KOPT-K1 (cell line): ENCODE data around the gene TXNL1.
A peak's percentile ranks its signal among the peaks of the same experiment; 100 is the strongest.
"Not testable (repeated sequence)": the region's sequence is repeated elsewhere in the genome, so short reads cannot be mapped to it uniquely, and the experiment has no call there.

Experiments
- H3K27ac ChIP-seq: fragments of 200-600 bp; sonication (generic); 2 replicates; pipeline ENCODE4 v1.5.1; 2016; ENCODE audit warnings: antibody characterized with exemption, mild to moderate bottlenecking, low read depth, low read length; ENCODE audit not compliant: poor library complexity, severe bottlenecking
- H3K36me3 ChIP-seq: fragments of 200-600 bp; sonication (generic); 2 replicates; pipeline ENCODE4 v1.5.1; 2017; ENCODE audit warnings: antibody characterized with exemption, mild to moderate bottlenecking, low read length, moderate library complexity; ENCODE audit not compliant: insufficient read depth
- H3K9me3 ChIP-seq: fragments of 200-600 bp; sonication (generic); 2 replicates; pipeline ENCODE4 v1.5.1; 2017; ENCODE audit warnings: antibody characterized with exemption, low read length, mild to moderate bottlenecking; ENCODE audit not compliant: insufficient read depth, poor library complexity, severe bottlenecking

TXNL1 gene

DNA sequence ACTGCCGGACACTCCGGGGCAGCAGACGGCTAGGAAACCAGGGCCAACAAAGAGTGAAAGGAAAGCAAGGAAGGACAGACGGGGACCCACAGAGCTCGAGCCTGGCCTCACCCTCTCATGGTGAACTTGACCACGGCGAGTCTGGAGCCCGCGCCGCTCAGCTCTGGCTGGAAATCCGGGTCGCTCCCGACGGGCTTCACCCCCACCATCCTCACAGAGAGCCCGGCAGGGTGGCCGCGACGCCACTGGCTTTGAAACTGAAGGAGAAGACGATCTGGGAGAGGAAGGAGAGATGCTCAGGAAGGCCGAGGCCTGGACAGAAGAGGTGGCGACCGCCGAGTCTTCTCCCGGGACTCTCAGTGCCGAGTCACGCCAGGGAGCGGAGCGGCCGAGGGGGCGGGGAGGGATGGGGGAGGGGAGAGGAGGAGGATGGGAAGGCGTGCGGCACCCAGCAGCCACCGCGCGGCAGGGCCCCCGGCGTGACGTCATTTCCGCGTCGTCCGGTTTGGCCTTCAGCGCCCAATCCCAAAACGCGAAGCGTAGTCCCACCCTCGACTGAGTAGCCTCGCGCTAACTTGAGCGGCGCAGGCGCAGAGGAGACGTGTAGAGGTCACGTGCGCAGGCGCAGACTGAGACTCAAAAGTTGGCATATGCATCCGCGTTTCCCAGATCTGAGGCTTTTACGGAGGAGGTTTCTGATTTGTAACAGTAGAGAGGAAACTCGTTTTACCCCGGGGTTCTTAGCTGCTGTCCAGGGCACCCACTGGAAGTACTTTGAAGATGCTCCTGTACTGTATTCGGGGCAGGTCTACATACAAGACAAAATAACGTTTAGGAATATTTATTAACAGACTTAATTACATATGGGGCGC, at the start of gene TXNL1:
Gene TXNL1, minus strand, starts transcription at position 361 of the 872 bp plus-strand sequence. Its CDS starts 152 bp downstream, at position 209.
- H3K9me3 ChIP-seq: no peaks in the 10 kb centered on the region
- H3K27ac ChIP-seq: peak within 1 kb of the TSS; percentile 77

DNA sequence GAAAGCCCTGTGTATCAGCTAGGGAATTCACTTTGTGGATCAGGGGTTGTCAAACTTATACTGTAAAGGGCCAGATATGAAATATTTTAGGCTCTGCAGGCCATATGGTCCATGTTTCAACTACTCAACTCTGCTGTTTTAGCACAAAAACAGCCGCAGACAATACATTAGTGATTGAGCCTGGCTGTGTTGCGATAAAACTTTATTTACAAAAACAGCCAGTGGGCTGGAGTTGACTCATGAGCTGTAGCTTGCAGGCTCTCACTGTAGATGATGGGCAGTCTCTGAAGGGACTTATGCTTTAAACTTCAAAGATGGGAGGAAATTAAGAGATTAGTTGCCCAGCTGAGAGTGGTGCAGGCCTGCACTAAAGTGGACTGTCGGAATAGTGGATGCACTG, 45.9 kb upstream of the TXNL1 start:
- Histone ChIP-seq H3K36me3 (peaks cover 48% of the 10 kb centered on the region), H3K9me3 (no peaks in the 10 kb centered on the region), H3K27ac (no peak overlapping the region)

More for the DNA sequence above, at the start of gene TXNL1:
- H3K36me3 ChIP-seq: peaks cover 20% of the 10 kb centered on the region

DNA sequence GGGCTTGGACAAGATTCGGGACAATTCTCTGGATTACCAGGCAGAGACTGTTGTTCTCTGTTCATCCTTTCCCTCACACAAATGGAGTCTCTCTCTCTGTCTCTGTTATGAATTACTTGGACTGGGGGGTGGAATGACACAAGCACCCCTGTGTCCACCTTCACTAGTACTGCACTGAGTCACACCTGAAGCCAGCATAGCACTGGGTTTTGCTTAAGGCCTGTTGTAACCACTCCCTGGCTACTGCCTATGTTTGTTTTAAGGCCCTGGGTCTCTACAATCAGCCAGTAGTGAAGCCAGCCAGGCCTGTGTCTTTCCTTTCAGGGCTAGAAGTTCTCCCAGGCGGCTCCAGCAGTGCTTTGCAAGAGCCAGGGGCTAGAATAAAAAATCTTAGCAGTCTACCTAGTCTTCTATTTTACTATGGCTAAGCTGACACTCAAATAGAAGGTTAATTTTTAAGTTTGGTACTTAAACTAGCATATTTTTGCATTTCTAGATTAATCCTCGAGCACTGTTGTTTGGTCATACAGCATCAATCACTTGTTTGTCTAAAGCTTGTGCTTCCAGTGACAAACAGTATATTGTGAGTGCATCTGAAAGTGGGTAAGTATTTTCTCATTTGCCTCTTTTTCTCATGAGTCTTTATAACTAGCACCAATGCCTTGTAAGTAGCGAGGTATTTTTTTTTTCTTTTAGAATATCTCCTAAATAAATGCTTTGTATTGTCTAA, 40.6 kb upstream of the TXNL1 start:
- H3K9me3 ChIP-seq: no peaks in the 10 kb centered on the region
- H3K27ac ChIP-seq: no peak overlapping the region
- peaks cover 17% of the 10 kb centered on the region for H3K36me3 ChIP-seq

DNA sequence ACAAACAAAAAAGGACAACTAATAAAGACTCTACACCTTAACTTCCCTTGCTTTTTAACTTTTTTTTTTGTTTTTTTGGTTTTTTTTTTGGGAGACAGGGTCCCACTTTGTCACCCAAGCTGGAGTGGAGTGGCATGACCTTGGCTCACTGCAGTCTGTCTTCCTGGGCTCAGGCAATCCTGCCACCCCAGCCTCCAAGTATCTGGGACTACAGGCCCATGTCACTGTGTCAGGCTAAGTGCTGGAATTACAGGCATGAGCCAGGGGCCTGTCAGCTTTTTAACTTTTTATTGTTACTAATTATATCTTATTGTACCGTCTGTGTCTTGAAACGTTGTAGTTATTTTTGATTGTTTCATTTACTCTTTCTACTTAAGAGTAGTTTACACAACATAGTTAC, 38.2 kb upstream of the TXNL1 start:
- H3K9me3 ChIP-seq: no peaks in the 10 kb centered on the region
- H3K36me3 ChIP-seq: peaks cover 11% of the 10 kb centered on the region; the same call in 1 of the 2 replicates
- no peak overlapping the region for H3K27ac ChIP-seq

DNA sequence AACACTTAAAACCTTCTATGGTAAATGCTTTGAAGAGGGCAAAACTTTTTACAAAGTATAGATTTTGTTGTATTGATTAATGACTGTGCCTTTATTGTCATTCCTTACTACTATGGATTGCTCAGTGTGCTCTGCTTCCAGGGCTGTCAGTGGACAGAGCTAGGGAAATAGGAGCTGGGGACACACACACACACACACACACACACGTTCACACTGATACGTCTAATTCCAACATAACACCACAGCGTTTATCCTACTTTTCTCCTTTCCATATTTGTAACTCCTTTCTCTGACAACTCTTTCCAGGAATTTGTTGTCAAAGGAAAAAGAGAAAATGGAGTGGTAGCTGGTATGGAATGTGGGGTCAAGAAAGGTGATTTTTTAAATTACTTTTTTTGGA, 34.6 kb upstream of the TXNL1 start:
- H3K9me3 ChIP-seq: no peaks in the 10 kb centered on the region
- no peak overlapping the region for H3K27ac ChIP-seq
- H3K36me3 ChIP-seq: peaks cover 11% of the 10 kb centered on the region; the same call in 1 of the 2 replicates

DNA sequence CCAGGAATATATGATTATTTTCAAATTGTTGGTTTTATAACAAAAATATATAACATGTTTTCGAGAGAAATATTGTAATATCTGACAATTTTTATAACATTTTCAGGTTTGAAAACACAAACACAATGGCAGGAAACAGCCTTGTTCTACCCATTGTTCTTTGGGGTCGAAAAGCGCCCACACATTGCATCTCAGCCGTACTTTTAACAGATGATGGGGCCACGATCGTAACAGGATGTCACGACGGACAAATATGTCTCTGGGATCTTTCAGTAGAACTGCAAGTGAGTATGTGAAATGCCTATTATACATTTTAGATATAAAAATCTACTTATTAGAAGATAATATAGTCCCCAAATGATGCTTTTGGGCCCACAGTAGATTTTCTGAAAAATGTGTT, 34.0 kb upstream of the TXNL1 start:
- Histone ChIP-seq H3K9me3 (no peaks in the 10 kb centered on the region), H3K36me3 (peaks cover 11% of the 10 kb centered on the region; the same call in 1 of the 2 replicates), H3K27ac (no peak overlapping the region)

DNA sequence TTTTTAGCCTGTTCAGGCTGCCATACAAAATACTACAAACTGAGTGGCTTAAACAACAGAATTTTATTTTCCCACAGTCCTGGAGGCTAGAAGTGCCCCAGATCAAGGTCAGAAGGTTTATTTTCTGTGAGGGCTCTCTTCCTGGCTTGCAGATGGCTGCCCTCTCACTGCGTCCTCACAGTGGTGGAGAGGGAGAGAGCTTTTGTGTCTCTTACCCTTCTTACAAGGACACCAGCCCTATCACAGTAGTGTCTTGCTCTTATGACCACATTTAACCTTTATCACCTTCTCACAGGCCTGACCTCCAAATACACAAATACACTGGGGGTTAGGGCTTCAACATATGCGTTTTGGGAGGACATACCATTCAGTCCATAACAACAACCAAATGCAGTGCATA, 24.5 kb upstream of the TXNL1 start:
- H3K9me3 ChIP-seq: no peaks in the 10 kb centered on the region
- H3K36me3 ChIP-seq: peaks cover 4% of the 10 kb centered on the region; the same call in 1 of the 2 replicates
- no peak overlapping the region for H3K27ac ChIP-seq

DNA sequence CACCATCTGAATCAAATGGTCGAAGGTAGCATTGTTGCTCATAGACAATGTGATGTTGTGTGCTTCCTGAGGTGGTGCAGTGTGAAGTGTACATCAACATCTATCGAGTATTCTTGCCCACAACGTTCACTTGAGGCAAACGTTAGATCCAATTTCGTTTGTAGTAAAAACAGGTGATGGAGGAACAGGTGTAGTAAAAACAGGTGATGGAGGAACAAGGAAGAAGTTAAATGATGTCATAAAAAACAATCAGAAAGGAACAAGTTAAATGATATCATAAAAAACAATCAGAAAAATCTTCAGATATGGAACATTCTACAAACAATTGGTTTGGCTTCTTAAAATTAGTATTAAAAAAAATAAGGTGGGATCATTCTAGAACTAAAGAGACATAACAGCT, 24.1 kb upstream of the TXNL1 start:
- Histone ChIP-seq H3K36me3 (peaks cover 4% of the 10 kb centered on the region; the same call in 1 of the 2 replicates), H3K27ac (no peak overlapping the region), H3K9me3 (no peaks in the 10 kb centered on the region)

DNA sequence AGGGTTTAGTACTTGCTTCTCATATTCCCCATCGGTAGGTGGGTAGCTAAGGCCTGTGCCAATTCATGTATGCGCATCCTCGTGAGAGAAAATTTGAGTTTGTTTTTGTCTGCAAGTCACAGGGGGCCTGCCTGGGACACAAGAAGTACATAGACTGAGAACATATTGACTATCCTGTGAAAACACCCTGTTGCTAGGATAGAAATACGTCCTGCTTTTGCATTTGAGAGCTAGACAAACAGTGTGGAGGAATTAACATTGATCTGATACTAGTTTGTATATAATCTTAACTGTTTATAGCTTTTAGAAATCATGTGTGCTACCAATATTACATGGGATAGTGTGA, 23.6 kb upstream of the TXNL1 start:
- no peaks in the 10 kb centered on the region for H3K9me3 ChIP-seq
- no peak overlapping the region for H3K27ac ChIP-seq
- H3K36me3 ChIP-seq: peaks cover 4% of the 10 kb centered on the region; the same call in 1 of the 2 replicates

DNA sequence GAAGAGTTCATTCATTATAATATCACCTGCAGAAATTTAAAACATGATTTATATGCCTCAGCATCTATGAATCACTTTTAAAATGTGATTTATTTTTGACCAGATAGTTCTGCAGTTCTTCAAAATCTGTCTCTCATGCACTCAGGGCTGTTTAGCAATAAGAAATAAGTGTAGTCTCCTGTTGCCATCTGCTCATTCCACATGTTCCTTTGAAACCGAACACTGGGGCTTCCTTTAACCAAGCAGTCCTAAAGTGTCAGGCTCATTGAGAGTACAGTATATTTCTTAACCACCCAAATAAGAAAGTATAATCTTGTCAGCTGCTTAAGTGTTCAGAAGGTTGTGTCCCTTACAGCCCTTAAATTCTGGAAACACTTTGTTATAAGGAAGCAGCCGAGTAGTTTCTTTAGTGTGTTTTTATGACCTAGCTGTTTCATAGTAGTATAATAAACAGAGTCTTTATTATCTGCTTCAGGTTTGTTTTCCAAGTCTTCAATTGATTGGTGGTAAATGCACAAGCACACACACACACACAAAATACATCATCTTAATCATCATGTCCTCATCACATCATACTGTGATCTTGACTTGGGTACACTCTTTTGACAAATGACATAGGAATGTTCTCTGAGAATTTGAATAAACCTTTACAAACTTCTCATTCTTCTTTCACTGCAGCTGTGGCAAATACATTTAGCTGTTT, 23.1 kb upstream of the TXNL1 start:
- no peaks in the 10 kb centered on the region for H3K9me3 ChIP-seq

DNA sequence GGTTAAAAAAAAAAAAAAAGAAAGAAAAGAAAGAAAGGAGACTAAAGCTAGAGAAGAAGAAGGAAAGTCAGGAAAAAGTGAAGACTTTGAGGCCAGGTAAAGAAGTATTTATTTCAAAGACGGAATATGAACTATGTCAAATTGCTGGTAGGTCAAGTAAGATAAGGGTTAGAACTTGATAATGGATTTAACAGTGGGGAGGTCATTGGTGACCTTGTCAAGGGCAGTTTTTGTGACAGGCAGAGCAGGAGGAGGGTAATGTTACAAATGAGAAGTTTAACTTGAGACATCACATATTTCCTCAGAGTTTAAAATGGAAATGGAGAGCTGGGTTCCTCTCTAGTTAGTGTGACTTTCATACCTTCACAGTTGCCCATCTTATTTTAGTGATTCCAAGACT, 22.3 kb upstream of the TXNL1 start:
- no peaks in the 10 kb centered on the region for H3K9me3 ChIP-seq
- no peak overlapping the region for H3K27ac ChIP-seq
- H3K36me3 ChIP-seq: peaks cover 4% of the 10 kb centered on the region; the same call in 1 of the 2 replicates

More for the DNA sequence above, 23.1 kb upstream of the TXNL1 start:
- Histone ChIP-seq H3K36me3 (peaks cover 4% of the 10 kb centered on the region; the same call in 1 of the 2 replicates), H3K27ac (no peak overlapping the region)

DNA sequence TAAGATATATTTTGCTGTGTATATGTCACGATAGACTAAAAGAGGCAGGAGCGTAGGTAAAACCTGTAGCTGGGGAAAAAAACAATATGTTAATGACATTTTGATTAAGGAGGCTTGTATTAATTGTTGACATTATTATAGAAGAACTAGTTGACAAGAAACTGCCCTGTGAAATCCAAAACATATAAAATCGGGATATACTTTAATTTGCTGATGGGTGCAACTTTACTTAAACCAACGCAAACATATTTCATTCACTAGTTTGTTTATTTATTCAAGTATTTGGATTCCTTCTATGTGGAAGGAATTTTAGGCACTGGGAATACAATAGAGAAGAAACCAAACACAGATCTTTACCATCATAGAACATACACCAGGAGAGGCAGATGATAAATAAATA, 20.7 kb upstream of the TXNL1 start:
- H3K27ac ChIP-seq: no peak overlapping the region
- peaks cover 4% of the 10 kb centered on the region; the same call in 1 of the 2 replicates for H3K36me3 ChIP-seq

DNA sequence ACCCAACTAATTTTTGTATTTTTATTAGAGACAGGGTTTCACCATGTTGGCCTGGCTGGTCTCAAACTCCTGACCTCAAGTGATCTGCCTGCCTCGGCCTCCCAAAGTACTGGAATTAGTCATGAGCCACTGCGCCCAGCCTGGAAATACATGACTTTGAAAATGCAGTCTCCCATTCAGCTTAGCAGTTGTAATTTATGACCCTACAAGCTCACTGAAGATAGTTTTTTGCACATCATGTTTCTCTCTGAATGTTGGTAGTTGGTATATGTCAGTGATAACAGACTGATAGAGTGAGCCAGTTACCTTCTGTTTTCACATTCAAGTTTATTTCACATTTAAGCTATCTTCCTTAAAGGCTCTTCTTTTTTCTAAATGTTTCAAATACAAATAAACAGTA, 19.9 kb upstream of the TXNL1 start:
- peaks cover 8% of the 10 kb centered on the region; the same call in 1 of the 2 replicates for H3K36me3 ChIP-seq
- H3K9me3 ChIP-seq: peaks cover 8% of the 10 kb centered on the region
- no peak overlapping the region for H3K27ac ChIP-seq

More for the DNA sequence above, 20.7 kb upstream of the TXNL1 start:
- peaks cover 8% of the 10 kb centered on the region for H3K9me3 ChIP-seq

DNA sequence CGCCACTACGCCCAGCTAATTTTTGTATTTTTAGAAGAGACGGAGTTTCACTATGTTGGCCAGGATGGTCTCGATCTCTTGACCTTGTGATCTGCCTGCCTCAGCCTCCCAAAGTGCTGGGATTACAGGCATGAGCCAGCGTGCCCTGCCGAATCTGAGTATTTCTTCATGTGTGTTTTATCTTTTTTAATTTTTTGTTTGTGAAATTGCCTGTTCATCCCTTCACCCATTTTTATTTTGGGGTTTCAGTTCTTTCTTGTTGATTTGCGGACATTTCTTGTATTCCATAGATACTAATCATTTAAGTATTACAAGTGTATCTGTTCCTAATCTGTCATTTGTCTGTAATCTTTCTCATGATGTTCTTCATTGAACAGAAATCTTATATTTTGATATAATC, 15.9 kb upstream of the TXNL1 start:
- H3K9me3 ChIP-seq, H3K36me3 ChIP-seq, H3K27ac ChIP-seq: not testable (repeated sequence)

DNA sequence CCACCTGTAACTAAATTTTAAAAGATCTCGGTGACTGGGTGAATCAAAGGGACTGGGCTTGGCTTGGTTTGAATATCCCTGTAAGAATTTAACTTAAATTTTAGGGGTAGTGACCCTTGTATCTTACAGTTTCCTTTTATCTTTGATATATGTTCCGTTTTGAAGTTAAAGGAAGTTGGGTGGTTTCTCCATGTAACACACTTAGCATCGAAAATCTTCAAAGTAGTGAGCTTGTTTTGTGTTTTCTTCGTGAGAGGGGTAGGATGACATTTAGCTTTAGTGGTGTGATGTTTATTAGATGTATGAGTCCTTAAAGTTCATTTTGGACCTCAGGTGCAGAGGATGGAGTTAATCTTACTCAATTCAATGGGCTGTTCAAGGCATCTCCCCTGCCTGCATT, 14.4 kb upstream of the TXNL1 start:
- H3K27ac ChIP-seq: peak overlapping the region; percentile 87

More for the DNA sequence above, 14.4 kb upstream of the TXNL1 start:
- H3K36me3 ChIP-seq: 0 out of 2 replicates have a peak, but pooled peaks cover 3% of the 10 kb centered on the region
- peaks cover 8% of the 10 kb centered on the region for H3K9me3 ChIP-seq
